ENCODE measurements around the gene OR6Y1. TPM values are rescaled to one million over a fixed set of nuclear protein-coding genes. Genes with fewer than 3 reads are reported as not detected.

The OR6Y1 gene
- total RNA-seq: not detected

GRCh38 chr1:158554352-158554751 is at the start of gene OR6Y1:
OR6Y1 (minus strand) TSS chr1:158554405; CDS start chr1:158548105, 6,300 bp downstream.
- DNase-seq (ENCODE audit: low spot score): no peak

- DNase-seq (ENCODE audit: low spot score): no peak
Observed at GRCh38 chr1:158600735-158601134, 46.5 kb upstream of the OR6Y1 start.

- DNase-seq (ENCODE audit: low spot score): no peak
Observed at GRCh38 chr1:158586942-158587341, 32.7 kb upstream of the OR6Y1 start.

GRCh38 chr1:158583962-158584361 is 29.8 kb upstream of the OR6Y1 start:
- DNase-seq (ENCODE audit: low spot score): no peak

- DNase-seq (ENCODE audit: low spot score): no peak
Observed at GRCh38 chr1:158579733-158580132, 25.5 kb upstream of the OR6Y1 start, which contains the start of gene OR10X1. OR10X1 (minus strand) TSS chr1:158579899; CDS start chr1:158579899, 0 bp downstream.

- no peak for DNase-seq (ENCODE audit: low spot score)
Observed at GRCh38 chr1:158577561-158577960, 23.4 kb upstream of the OR6Y1 start.

- DNase-seq (ENCODE audit: low spot score): no peak
Observed at GRCh38 chr1:158572226-158572625, 18.0 kb upstream of the OR6Y1 start.

GRCh38 chr1:158570480-158570879 is 16.3 kb upstream of the OR6Y1 start, which contains the start of gene OR6P1:
OR6P1 (minus strand) TSS chr1:158570580; CDS start chr1:158563604, 6,976 bp downstream.
- no peak for DNase-seq (ENCODE audit: low spot score)

- no peak for DNase-seq (ENCODE audit: low spot score)
Observed at GRCh38 chr1:158564608-158565007, 10.4 kb upstream of the OR6Y1 start.

- DNase-seq (ENCODE audit: low spot score): no peak
Observed at GRCh38 chr1:158563853-158564252, 9.6 kb upstream of the OR6Y1 start.

GRCh38 chr1:158559696-158560095 is 5.5 kb upstream of the OR6Y1 start:
- no peak for DNase-seq (ENCODE audit: low spot score)

- DNase-seq (ENCODE audit: low spot score): no peak
Observed at GRCh38 chr1:158552296-158552695, 1.9 kb downstream of the OR6Y1 start.

GRCh38 chr1:158547533-158547932 is 6.7 kb downstream of the OR6Y1 start:
- no peak for DNase-seq (ENCODE audit: low spot score)

GRCh38 chr1:158537609-158538008 is 16.6 kb downstream of the OR6Y1 start:
- no peak for DNase-seq (ENCODE audit: low spot score)

GRCh38 chr1:158534496-158534895 is 19.7 kb downstream of the OR6Y1 start:
- DNase-seq (ENCODE audit: low spot score): no peak

GRCh38 chr1:158527190-158527815 is 26.9 kb downstream of the OR6Y1 start:
- DNase-seq (ENCODE audit: low spot score): no peak

- no peak for DNase-seq (ENCODE audit: low spot score)
Observed at GRCh38 chr1:158521666-158522058, 32.5 kb downstream of the OR6Y1 start.

- DNase-seq (ENCODE audit: low spot score): no peak
Observed at GRCh38 chr1:158520955-158521665, 33.1 kb downstream of the OR6Y1 start.

- DNase-seq (ENCODE audit: low spot score): no peak
Observed at GRCh38 chr1:158520021-158520420, 34.2 kb downstream of the OR6Y1 start.

GRCh38 chr1:158516966-158517365 is 37.2 kb downstream of the OR6Y1 start:
- DNase-seq (ENCODE audit: low spot score): no peak

GRCh38 chr1:158509471-158510156 is 44.6 kb downstream of the OR6Y1 start:
- DNase-seq (ENCODE audit: low spot score): no peak

- DNase-seq (ENCODE audit: low spot score): no peak
Observed at GRCh38 chr1:158507511-158507910, 46.7 kb downstream of the OR6Y1 start.

Measured in ureter (tissue), 1 donor.